ENCODE results near the gene CDC37.

The CDC37 gene

GRCh38 chr19:10403137-10404021, at the start of gene CDC37:
CDC37 (minus strand) TSS chr19:10403542; CDS start chr19:10403479, 63 bp downstream.
- DNase-seq (ENCODE audit: low read depth, low spot score) = peak; percentile 90

GRCh38 chr19:10450853-10451609, 47.7 kb upstream of the CDC37 start:
- no peak for DNase-seq (ENCODE audit: low read depth, low spot score)

DNA sequence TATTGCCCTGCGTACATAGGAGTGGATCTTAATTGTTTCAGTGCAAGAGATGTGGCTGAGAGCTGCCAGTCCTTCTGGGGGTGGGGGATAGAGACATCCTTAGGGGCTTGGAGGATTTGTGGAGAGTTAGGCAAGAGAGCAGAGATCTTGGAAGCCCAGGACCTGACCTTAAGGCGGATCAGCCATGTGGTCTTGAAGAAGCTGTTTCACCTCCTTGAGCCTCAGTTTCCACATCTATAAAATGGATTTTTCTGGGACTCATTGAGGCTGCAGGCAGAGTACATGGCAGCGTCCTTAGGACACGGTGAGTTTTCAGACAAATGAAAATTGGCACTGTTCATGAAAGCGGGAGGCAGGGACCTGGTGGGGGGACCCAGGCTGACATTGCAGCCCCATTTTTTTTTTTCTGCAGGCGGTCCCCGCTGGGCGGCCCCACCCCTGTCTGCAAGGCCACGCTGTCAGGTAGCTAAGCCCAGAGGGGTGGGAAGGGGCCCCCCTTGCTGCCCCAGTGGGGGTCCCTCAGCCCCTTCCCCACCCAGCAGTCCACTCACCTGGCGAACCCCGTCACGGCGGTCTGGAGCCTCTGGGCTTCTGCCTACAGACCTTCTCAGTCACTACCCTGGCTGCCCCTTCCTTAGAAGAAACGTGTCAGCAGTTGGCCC, 47.0 kb upstream of the CDC37 start:
- DNase-seq (ENCODE audit: low read depth, low spot score) = no peak

- no peak for DNase-seq (ENCODE audit: low read depth, low spot score)
Observed at GRCh38 chr19:10449037-10449436, 45.7 kb upstream of the CDC37 start.

- no peak for DNase-seq (ENCODE audit: low read depth, low spot score)
Observed at GRCh38 chr19:10442698-10443097, 39.4 kb upstream of the CDC37 start.

GRCh38 chr19:10439588-10439987, 36.2 kb upstream of the CDC37 start:
- DNase-seq (ENCODE audit: low read depth, low spot score) = no peak

DNA sequence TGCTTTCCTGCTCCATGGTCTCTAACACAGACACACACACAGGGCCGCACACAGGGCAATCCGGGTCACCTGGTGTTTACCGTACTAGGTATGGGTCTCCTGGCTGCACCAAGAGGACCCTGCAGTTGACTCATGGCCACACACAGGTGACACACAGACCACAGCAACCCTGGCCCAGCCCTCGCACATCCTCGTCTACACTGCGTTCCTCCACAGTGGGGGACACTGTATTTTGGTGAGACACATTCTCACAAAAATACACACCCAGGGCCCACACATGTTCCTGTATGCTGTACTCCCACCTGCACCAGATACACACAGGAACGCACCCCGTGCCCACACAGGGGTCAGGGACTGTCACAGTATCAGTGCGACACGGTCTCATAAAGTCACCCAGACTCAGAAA, 29.8 kb upstream of the CDC37 start:
- DNase-seq (ENCODE audit: low read depth, low spot score) = no peak

DNA sequence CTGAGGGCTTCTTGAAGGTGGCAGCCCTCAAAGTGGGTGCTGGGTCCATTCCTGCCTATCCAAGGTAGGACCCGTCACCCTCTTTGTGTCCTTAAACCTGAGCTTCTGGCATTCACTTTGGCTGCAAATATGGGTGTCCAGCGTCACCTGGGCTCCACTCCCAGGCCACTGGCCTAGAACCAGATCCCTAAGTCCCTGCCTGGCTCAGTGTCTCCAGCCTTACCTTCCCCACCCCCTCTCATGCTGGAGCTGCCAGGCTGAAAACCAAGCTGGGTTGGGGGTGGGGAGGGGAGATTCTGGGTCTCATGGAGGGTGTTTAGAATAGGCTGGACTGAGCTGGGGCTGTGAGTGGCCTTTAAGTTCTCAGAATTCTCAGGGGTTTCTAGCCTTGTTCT, 29.4 kb upstream of the CDC37 start:
- no peak for DNase-seq (ENCODE audit: low read depth, low spot score)

DNA sequence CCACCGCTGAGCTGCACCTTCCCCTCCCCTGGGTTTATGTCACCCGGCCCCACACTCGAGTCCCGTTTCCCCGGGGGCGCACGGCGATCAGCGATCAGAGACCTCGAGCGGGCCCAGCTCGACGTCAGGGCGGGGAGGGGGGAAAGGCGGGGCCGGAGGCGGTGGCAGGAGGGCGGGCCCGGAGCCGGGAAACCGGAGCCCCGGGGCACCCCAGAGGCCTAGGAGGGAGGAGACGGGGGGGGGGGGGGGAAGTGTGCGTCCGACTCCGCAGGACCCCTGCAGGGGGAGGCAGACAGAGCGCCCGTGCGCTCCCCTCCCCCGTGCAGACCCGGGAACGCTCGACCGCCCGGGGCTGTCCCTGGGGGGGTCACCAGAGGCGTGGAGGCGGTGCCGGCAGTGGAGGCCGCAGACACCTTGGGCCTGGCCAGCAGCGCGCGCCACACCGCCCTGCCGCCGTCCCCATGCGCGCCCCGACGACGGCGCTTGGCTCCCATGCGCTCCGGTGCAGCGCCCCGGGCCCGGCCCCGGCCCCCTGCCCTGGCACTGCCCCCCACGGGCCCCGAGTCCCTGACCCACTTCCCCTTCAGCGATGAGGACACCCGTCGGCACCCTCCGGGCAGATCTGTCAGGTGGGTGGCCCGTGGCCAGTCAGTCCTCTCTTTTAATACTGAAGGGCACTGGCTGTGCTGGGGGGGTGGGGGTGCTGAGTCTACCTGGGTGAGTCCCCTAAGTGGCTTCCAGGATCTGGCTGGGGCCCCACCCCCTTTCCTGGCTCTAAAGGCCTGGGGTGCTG, 28.8 kb upstream of the CDC37 start:
- no peak for DNase-seq (ENCODE audit: low read depth, low spot score)

DNA sequence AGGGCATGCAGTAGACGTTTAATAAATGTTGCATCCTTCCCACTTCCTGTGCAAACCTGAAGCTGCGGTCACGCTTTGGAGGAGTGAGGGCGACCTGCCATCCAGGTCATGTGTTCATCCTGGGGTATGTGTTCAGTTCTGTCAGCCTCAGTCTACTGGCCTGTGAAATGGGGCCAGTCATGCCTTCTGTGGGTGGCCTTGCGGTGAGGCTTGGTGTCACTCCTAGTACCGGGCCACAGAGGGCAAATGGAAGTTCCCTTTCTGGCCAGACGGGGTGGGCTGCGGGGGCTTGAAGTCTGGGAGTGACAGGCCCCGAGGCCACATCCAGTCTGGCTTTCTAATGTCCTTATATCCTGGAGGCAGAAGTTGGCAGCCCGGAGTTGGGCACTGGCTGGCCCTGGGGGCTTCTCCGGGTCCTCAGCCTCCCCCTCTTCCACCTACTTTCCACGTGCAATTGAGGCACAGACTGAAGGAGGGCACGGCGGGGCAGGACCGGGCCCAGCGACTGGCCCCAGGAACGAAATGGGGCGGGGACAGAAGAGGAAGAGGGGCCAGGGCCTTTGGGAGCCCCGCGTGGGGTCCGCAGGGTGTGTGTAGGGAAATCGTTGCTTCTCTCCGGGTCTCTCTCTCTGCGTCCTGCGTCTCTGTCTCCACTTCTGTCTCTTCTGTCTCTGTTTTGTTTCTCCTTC, 28.1 kb upstream of the CDC37 start:
- DNase-seq (ENCODE audit: low read depth, low spot score) = no peak

GRCh38 chr19:10430505-10431253, 27.3 kb upstream of the CDC37 start:
- no peak for DNase-seq (ENCODE audit: low read depth, low spot score)

- no peak for DNase-seq (ENCODE audit: low read depth, low spot score)
Observed at GRCh38 chr19:10428996-10429381, 25.6 kb upstream of the CDC37 start.

- DNase-seq (ENCODE audit: low read depth, low spot score) = no peak
Observed at GRCh38 chr19:10427169-10427568, 23.8 kb upstream of the CDC37 start.

DNA sequence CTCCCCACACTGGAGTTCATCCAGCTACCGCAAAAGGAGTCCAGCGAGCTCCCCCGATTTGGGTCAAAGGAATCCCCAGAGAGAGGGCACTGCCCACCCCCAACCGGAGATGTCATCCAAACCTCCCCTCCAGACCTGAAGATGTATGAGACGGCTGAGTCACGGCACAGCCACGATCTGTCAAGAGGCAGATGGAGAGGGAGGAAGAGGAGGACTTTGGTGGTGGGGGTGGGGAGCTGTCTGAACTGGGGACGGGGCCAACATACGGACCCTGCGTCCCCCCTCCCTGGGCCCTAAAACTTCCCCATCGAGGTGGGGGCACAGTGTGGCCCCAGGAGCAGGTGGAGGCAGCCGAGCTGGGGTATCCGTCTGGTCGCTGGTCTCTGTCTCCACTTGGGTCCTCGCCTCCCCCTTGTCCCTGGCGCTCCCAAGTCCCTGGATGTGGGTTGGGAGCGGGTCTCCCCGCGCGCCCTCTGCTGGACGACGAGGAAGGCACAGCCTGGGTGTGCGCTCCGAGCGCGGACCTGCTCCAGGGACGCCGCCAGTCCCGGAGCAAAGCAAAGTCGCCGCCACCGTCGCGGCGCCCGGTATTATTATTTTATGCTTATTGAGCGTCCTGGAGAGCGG, 20.8 kb upstream of the CDC37 start:
- no peak for DNase-seq (ENCODE audit: low read depth, low spot score)

GRCh38 chr19:10422846-10423245, 19.5 kb upstream of the CDC37 start:
- DNase-seq (ENCODE audit: low read depth, low spot score) = no peak

DNA sequence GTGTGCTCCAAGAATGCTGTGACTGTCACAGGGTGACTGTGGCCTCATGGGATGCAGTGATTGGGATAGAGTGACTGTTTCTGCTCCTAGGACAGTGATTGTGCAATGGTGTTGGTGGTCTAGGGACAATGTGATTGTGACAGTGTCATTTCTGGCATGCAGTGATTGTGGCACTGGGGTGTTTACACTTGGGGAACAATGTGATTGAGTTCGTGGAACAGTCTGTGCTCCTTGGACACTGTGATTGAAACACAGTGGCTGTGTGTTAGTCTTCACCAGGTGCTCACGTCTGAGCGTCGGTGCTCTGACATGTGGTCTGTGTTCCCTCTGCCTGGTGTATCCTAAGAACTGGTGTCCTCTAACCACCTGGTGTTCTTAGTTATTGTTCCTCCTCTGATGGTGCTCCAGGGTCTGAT, 18.7 kb upstream of the CDC37 start:
- DNase-seq (ENCODE audit: low read depth, low spot score) = no peak

GRCh38 chr19:10421240-10422045, 18.1 kb upstream of the CDC37 start:
- DNase-seq (ENCODE audit: low read depth, low spot score) = no peak

DNA sequence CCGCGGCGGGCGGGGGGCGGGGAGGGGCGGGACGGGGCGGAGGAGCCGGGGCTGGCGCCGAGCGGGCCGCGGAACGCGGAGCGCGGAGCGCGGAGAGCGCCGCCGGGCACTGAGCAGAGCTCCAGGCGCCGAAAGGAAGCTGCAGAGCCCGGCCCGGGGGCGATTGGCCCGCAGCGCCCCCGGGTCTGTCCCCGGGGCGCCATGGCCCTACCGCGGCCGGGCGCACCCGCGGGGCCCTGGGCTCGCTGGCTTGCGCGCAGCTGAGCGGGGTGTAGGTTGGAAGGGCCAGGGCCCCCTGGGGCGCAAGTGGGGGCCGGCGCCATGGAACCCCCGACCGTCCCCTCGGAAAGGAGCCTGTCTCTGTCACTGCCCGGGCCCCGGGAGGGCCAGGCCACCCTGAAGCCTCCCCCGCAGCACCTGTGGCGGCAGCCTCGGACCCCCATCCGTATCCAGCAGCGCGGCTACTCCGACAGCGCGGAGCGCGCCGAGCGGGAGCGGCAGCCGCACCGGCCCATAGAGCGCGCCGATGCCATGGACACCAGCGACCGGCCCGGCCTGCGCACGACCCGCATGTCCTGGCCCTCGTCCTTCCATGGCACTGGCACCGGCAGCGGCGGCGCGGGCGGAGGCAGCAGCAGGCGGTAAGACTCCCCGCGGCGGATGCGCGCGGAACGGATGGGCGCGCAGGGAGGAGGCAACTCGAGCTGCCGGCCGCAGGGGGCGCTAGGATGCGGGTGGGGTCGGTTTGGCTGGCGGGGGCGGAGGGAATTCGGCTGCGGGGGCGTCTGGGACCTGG, 17.3 kb upstream of the CDC37 start, which contains the start of gene PDE4A:
PDE4A (plus strand) TSS at position 95 of the 796 bp plus-strand sequence; CDS start at position 322, 227 bp downstream.
- DNase-seq (ENCODE audit: low read depth, low spot score) = no peak
